Stomach smooth muscle (tissue), 2 donors: ENCODE data around the gene POPDC2.
"Not testable (repeated sequence)": the region's sequence is repeated elsewhere in the genome, so short reads cannot be mapped to it uniquely, and the experiment has no call there.

Experiments used
- H3K27ac ChIP-seq: one replicate; pipeline ENCODE4 v1.7.0; 2013; ENCODE audit warnings: mild to moderate bottlenecking, low read length, inconsistent platforms
- H3K27me3 ChIP-seq, 2 donors: one replicate each; pipeline ENCODE4 v1.7.0; 2013; ENCODE audit warnings: low read length in 2 of 2; ENCODE audit not compliant: insufficient read depth in 2 of 2, control insufficient read depth in 1 of 2
- H3K36me3 ChIP-seq, 2 donors: one replicate each; pipeline ENCODE4 v1.7.0; 2013; ENCODE audit warnings: low read length in 2 of 2; ENCODE audit not compliant: control insufficient read depth in 2 of 2, insufficient read depth in 2 of 2
- H3K4me1 ChIP-seq: one replicate; pipeline ENCODE4 v1.7.0; 2013; ENCODE audit warnings: low read length; ENCODE audit not compliant: control insufficient read depth, insufficient read depth
- H3K4me3 ChIP-seq, 2 donors: one replicate each; pipeline ENCODE4 v1.7.0; 2013; ENCODE audit warnings: low read length in 2 of 2
- H3K9ac ChIP-seq, 2 donors: one replicate each; pipeline ENCODE4 v1.7.0; 2013; ENCODE audit warnings: low read length in 2 of 2, mild to moderate bottlenecking in 1 of 2
- H3K9me3 ChIP-seq, 2 donors: one replicate each; pipeline ENCODE4 v1.7.0; 2013; ENCODE audit warnings: low read length in 2 of 2; ENCODE audit not compliant: control insufficient read depth in 2 of 2
- donor health status: healthy.
- donor health status: Pancreatic carcinoma.

Gene POPDC2

DNA sequence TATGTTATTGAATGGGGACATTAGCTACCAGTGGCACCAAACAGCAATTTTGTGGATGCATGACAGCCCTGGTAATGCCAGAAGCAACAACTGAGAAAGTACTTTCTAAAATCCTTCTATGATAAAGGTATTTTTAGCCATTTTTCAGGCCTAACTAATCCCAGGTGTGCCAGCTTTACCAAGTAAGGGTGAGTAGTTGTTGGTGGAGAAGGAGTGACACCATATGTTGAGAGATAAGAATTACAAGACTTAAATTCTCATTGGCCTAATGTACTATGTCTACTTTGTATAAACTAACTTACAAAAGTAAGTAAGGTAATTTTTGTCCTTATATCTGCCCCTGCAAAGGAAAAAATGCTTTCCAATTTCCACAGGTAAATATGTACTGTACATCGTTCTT, 20.9 kb upstream of the POPDC2 start:
- Histone ChIP-seq H3K4me3 (no peak overlapping the region), H3K27me3 (no peaks in the 10 kb centered on the region), H3K36me3 (no peaks in the 10 kb centered on the region), H3K9ac (no peak overlapping the region), H3K27ac (no peak overlapping the region), H3K9me3 (no peaks in the 10 kb centered on the region), H3K4me1 (no peaks in the 10 kb centered on the region)

DNA sequence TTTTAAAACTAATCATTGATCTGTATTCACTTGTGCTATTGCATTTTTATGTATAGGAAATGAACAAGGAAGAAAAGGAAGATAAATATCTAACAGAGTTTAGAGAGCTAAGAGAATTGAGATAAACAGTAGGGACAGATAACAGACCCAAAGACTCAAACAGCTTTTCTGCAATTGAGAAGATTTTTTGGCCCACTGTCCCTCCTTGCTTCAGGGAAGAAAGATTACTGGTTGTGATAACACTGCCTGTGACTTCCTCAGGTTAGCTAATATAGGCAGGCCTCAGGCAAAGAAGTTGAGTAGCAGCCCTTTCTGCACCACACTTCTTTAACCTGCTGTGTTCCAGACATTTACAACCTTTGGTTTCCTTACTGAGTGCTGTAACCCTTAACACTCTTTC, 19.5 kb upstream of the POPDC2 start:
- Histone ChIP-seq H3K9ac (no peak overlapping the region), H3K9me3 (no peaks in the 10 kb centered on the region), H3K27me3 (no peaks in the 10 kb centered on the region), H3K36me3 (no peaks in the 10 kb centered on the region), H3K4me3 (no peak overlapping the region), H3K27ac (no peak overlapping the region), H3K4me1 (peaks cover 5% of the 10 kb centered on the region)

DNA sequence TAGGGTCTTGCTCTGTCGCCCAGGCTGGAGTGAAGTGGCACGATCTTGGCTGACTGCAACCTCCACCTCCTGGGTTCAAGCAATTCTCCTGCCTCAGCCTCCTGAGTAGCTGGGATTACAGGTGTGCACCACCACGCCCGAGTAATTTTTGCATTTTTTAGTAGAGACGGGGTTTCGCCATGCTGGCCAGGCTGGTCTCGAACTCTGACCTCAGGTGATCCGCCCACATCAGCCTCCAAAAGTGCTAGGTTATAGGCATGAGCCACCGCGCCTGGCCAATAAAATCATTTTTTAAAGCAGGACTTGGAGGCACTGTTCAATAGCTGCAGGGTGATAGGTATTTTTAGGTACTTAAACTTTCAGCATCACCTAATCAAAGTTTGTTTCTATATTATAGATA, 17.8 kb upstream of the POPDC2 start:
- H3K4me3 ChIP-seq, H3K9me3 ChIP-seq, H3K27ac ChIP-seq, H3K27me3 ChIP-seq, H3K9ac ChIP-seq, H3K4me1 ChIP-seq, H3K36me3 ChIP-seq: not testable (repeated sequence)

GRCh38 chr3:119677641-119677934, 17.2 kb upstream of the POPDC2 start:
- Histone ChIP-seq H3K27ac (peak overlapping the region; percentile 86), H3K4me3 (peak overlapping the region; percentile 72 to 89), H3K9ac (peak overlapping the region; percentile 89 to 91), H3K36me3 (peaks cover 0 to 7% of the 10 kb centered on the region in 2 donors), H3K27me3 (no peaks in the 10 kb centered on the region), H3K9me3 (no peaks in the 10 kb centered on the region), H3K4me1 (peaks cover 5% of the 10 kb centered on the region)

DNA sequence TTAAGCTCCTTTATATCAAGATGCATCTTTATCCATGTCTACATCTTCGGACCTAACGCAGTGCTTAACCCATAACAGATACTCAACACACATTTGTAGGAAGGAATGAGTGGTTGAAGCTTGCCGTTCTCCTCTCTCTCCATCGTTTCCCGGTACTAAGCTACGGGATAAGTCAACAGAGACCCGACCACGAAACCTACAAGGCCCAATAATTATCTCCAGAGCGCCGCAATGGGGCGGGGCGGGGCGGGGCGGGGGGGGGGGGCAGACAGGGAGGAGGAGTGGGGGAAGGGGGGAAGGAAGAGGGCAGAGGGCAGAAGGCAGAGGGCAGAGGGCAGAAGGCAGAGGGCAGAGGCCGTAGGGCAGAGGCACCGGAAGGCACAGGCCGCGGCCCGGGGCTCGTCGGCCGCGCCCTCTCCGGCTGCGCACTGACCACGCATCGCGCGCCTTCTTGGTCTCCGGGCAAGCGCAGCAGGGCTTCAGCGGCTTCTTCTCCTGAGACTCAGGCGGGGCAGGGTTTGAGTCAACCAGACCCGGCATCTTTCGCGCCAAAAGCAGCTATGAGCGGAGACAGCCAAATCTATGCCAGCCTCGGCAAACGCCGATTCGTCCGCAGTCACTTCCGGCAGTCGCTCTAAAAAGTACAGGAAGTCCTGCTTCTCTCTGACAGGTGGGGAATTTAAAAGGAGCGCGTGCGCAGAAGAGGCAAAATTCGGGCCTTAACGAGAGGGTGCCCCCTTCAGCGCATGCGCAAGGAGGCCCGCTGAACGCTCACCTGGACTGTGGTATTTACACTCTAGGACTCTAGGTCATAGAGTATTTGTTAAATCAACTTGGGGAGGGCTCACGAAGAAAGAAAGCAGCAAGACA, 16.6 kb upstream of the POPDC2 start, which contains the start of gene COX17:
Gene COX17 (minus strand): TSS at position 636 of the 870 bp plus-strand sequence. CDS start 96 bp downstream, at position 540.
- H3K27me3 ChIP-seq: no peaks in the 10 kb centered on the region
- H3K27ac ChIP-seq: peak within 1 kb of the TSS; percentile 86
- H3K4me3 ChIP-seq: peak within 1 kb of the TSS; percentile 72 to 89
- H3K4me1 ChIP-seq: peaks cover 5% of the 10 kb centered on the region
- H3K9ac ChIP-seq: peak within 1 kb of the TSS; percentile 89 to 91
- H3K36me3 ChIP-seq: peaks cover 3 to 7% of the 10 kb centered on the region in 2 donors
- H3K9me3 ChIP-seq: no peaks in the 10 kb centered on the region

DNA sequence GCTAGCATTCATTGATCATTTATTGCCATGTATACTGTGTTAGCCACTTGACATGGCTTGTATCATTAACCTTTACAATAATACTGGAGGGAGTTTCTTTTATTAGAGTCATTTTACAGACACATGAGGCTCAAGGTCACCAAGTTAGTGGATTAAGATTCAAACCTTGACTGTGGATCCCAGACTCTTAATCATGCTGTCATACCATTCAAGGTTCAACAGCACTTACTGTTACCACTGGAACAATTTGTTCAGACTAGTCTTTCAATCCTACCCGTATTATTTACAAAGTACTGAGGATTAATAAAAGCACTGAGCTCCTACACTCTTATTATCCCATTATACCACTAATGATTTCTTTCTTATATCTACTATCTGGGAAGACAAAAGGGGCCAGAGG, 15.6 kb upstream of the POPDC2 start:
- Histone ChIP-seq H3K9me3 (no peaks in the 10 kb centered on the region), H3K27ac (peak overlapping the region; percentile 46), H3K27me3 (no peaks in the 10 kb centered on the region), H3K4me1 (peaks cover 5% of the 10 kb centered on the region), H3K4me3 (peak overlapping the region; percentile 72 to 84), H3K9ac (peak overlapping the region in 1 of 2 donors; percentile 89), H3K36me3 (peaks cover 7 to 12% of the 10 kb centered on the region in 2 donors)

DNA sequence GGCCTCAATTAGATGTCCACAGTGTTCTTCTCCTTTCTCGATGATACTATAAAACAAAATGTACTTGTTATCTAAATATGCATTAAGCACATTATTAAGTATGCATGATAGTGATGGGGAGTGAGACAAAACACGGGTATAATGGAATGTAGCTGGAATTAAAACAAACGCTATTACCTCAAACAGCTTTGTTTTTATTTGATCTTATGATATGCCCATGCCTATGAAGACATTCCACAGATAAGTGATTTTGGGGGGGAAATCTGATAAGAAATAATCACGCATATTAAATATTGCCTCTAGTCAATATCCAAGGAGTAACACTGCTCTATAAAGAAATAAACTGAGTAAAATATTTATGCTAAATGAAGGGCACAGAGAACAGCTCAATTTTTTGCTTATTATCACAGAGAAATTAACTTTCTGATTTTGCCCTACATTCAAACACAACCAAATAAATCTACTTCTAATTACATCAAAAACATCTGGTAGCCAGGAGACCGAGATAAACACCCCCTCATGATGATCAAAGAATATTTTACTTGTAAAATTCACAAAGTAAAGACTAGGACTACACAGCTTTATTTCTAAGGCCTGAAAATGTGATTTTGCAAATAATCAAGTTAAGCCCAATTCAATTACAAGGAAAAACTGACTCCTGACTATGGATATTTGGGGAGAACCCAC, 14.9 kb upstream of the POPDC2 start:
- H3K9ac ChIP-seq: no peak overlapping the region
- no peaks in the 10 kb centered on the region for H3K27me3 ChIP-seq
- H3K36me3 ChIP-seq: peaks cover 7 to 12% of the 10 kb centered on the region in 2 donors
- no peak overlapping the region for H3K27ac ChIP-seq
- H3K4me3 ChIP-seq: peak overlapping the region; percentile 72 to 84
- no peaks in the 10 kb centered on the region for H3K9me3 ChIP-seq
- peaks cover 5% of the 10 kb centered on the region for H3K4me1 ChIP-seq

- no peak overlapping the region for H3K4me3 ChIP-seq
- H3K27me3 ChIP-seq: no peaks in the 10 kb centered on the region
- no peak overlapping the region for H3K27ac ChIP-seq
- H3K9ac ChIP-seq: no peak overlapping the region
- no peaks in the 10 kb centered on the region for H3K9me3 ChIP-seq
- peaks cover 7 to 12% of the 10 kb centered on the region in 2 donors for H3K36me3 ChIP-seq
- peaks cover 5% of the 10 kb centered on the region for H3K4me1 ChIP-seq
Observed at GRCh38 chr3:119673875-119674274, 13.5 kb upstream of the POPDC2 start.

DNA sequence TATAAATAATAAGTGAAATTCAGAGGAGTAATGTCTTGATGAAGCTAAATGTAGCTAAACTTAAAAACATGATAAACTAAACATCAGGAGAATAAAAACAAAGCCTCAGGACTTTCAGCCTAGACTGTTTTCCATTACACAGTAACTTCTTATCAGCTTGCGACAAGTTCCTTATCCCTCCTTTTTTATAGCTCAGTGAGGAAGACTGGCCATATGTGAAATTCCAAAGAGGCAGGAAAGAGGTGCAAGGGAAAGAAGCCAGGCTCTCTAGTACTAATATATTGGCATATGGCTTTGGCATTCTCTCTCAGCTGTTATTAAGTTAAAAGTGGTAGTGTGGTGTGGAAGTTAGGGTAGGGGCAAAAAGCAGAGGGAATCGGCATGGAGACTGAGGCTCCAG, 12.4 kb upstream of the POPDC2 start:
- no peaks in the 10 kb centered on the region for H3K27me3 ChIP-seq
- H3K36me3 ChIP-seq: peaks cover 7 to 12% of the 10 kb centered on the region in 2 donors
- no peak overlapping the region for H3K4me3 ChIP-seq

GRCh38 chr3:119669906-119670570, 9.6 kb upstream of the POPDC2 start:
- no peaks in the 10 kb centered on the region for H3K27me3 ChIP-seq

More for the DNA sequence above, 12.4 kb upstream of the POPDC2 start:
- peaks cover 5% of the 10 kb centered on the region for H3K4me1 ChIP-seq
- H3K9ac ChIP-seq: no peak overlapping the region
- no peak overlapping the region for H3K27ac ChIP-seq
- no peaks in the 10 kb centered on the region for H3K9me3 ChIP-seq

More at GRCh38 chr3:119669906-119670570, 9.6 kb upstream of the POPDC2 start:
- H3K36me3 ChIP-seq: peaks cover 7 to 12% of the 10 kb centered on the region in 2 donors
- H3K4me3 ChIP-seq: no peak overlapping the region
- H3K9ac ChIP-seq: no peak overlapping the region
- H3K9me3 ChIP-seq: no peaks in the 10 kb centered on the region
- no peak overlapping the region for H3K27ac ChIP-seq
- H3K4me1 ChIP-seq: peaks cover 3% of the 10 kb centered on the region
